HG03175 (cell line): ENCODE results near the gene TUFM.
A peak's percentile ranks its signal among the peaks of the same experiment; 100 is the strongest.

Source experiments
- ATAC-seq: cut with Tn5 transposase; IDR thresholded peaks from one replicate; pipeline ENCODE4 v1.9.1; 2021; ENCODE audit warnings: mild to moderate bottlenecking, moderate library complexity; ENCODE audit not compliant: unreplicated experiment

The TUFM gene

DNA sequence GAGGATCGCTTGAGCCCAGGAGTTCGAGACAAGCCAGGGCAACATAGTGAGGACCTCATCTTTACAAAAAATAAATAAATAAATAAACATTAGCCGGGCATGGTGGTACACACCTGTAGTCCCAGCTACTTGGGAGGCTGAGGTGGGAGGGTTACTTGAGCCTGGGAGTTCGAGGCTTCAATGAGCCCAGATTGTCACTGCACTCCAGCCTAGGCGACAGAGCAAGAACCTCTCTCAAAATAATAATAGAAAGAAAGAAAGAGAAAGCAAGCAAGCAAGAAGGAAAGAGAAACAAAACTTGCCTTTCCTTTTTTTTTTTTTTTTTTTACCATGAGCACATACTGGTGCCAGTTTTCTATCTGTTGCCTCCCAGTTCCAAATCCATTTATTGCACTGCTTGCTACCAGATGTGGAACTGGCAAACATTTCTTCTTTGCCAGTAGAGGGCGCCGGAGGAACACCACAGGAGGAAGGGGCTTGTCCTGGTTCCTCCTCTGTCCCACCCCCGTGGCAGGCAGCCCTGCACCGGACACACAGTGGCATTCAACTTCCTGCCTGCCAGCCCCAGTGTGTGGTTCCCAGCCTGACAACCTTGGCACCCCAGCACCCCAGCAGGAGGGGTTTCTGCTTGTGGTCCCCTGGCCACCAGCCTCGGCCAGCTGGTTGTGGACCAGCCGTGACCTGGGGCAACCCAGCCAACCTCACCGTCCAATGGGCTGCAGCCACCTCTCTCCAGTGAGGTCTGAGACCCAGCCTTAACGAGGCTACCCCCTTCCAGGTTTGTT lies 43.7 kb downstream of the TUFM start:
- ATAC-seq: peak; percentile 80
